Right lung (tissue), 5 donors: Measurements from ENCODE around the gene MSH2. TPM values are rescaled to one million over a fixed set of nuclear protein-coding genes. Genes with fewer than 3 reads are reported as not detected.
"Not testable (repeated sequence)": the region's sequence is repeated elsewhere in the genome, so short reads cannot be mapped to it uniquely, and the experiment has no call there.

Experiments
- DNase-seq, 2 donors: peaks; one replicate each; pipeline ENCODE4 v3.0.0-alpha.2; 2013
- polyA plus RNA-seq, 5 donors: library from polyadenylated mRNA; unstranded; fragments of 120-200 nt; gene quantifications; one replicate each; pipeline versions ENCODE4 v1.2.1 to v1.2.3, GENCODE V29; 2013; ENCODE audit warnings: inconsistent platforms in 1 of 5, low replicate concordance in 1 of 5; ENCODE audit not compliant: insufficient read length in 5 of 5, insufficient read depth in 1 of 5

The MSH2 gene
- polyA plus RNA-seq, 5 donors: 47.5 to 81.2 (median 64.8) TPM

DNA sequence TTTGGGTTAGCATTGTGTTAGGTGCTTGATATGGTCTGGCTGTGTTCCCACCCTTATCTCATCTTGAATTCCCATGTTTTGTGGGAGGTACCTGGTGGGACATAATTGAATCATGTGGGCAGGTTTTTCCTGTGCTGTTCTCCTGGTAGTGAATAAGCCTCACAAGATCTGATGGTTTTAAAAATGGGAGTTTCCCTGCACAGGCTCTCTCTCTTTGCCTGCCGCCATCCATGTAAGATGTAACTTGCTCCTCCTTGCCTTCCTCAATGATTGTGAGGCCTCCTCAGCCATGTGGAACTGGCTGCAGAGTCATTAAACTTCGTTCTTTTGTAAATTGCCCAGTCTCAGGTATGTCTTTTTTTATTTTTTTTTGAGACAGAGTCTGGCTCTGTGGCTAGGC lies 2.8 kb downstream of the MSH2 start:
- no peak for DNase-seq

GRCh38 chr2:47406649-47407330 lies 3.8 kb downstream of the MSH2 start:
- not testable (repeated sequence) for DNase-seq

- DNase-seq: not testable (repeated sequence)
Measured at GRCh38 chr2:47407976-47408375, 5.0 kb downstream of the MSH2 start.

DNA sequence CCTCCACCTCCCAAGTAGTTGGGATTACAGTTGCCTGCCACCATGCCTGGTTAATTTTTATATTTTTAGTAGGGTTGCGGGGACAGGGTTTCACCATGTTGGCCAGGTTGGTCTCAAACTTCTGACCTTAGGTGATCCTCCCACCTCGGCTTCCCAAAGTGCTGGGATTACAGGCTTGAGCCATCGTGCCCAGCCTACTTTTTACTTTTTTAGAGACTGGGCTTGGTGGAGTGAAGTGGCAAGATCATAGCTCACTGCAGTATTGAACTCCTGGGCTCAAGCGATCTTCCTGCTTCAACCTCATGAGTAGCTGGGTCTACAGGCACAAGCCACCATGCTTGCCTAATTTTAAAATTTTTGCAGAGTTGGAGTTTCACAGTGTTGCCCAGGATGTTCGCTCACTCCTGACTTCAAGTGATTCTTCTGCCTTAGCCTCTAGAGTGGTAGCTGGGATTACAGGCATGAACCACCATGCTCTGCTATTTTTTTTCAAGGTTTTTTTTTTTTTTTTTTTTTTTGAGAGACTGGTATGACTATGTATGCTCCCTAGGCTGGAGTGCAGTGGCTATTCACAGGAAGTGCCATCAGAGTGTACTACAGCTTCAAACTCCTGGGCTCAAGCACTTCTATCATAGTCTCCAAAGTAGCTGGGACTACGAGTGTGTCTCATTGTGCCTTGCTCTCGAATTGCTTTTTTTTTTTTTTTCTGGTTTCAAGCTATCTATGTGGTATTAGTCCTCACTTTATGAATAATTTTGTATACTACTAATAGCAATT lies 11.9 kb downstream of the MSH2 start:
- DNase-seq: no peak

- no peak for DNase-seq
Measured at GRCh38 chr2:47420214-47420613, 17.3 kb downstream of the MSH2 start.

- DNase-seq: not testable (repeated sequence)
Measured at GRCh38 chr2:47420683-47421082, 17.7 kb downstream of the MSH2 start.

- DNase-seq: no peak
Measured at GRCh38 chr2:47422016-47422415, 19.1 kb downstream of the MSH2 start.

GRCh38 chr2:47422560-47422959 lies 19.6 kb downstream of the MSH2 start:
- DNase-seq: no peak

GRCh38 chr2:47426786-47427185 lies 23.8 kb downstream of the MSH2 start:
- no peak for DNase-seq

DNA sequence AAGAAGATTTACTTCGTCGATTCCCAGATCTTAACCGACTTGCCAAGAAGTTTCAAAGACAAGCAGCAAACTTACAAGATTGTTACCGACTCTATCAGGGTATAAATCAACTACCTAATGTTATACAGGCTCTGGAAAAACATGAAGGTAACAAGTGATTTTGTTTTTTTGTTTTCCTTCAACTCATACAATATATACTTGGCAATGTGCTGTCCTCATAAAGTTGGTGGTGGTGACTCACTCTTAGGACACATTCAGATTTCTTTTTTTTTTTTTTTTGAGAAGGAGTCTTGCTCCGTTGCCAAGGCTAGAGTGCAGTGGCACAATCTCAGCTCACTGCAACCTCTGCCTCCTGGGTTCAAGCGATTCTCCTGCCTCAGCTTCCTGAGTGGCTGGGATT lies 26.8 kb downstream of the MSH2 start:
- DNase-seq: no peak

DNA sequence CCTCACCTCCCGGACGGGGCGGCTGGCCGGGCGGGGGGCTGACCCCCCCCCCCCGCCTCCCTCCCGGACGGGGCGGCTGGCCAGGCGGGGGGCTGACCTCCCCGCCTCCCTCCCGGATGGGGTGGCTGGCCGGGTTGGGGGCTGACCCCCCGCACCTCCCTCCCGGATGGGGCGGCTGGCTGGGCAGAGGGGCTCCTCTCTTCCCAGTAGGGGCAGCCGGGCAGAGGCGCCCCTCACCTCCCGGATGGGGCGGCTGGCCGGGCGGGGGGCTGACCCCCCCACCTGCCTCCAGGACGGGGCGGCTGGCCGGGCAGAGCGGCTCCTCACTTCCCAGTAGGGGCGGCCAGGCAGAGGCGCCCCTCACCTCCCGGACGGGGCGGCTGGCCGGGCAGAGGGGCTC lies 30.1 kb downstream of the MSH2 start:
- DNase-seq: not testable (repeated sequence)

DNA sequence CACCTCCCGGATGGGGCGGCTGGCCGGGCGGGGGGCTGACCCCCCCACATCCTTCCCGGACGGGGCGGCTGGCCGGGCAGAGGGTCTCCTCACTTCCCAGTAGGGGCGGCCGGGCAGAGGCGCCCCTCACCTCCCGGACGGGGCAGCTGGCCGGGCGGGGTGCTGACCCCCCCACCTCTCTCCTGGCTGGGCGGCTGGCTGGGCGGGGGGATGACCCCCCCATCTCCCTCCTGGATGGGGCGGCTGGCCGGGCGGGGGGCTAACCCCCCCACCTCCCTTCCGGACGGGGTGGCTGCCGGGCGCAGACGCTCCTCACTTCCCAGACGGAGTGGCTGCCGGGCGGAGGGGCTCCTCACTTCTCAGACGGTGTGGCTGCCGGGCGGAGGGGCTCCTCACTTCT lies 30.5 kb downstream of the MSH2 start:
- DNase-seq: not testable (repeated sequence)

GRCh38 chr2:47437287-47437686 lies 34.3 kb downstream of the MSH2 start:
- DNase-seq: peak in 1 of 2 donors; percentile 16

- no peak for DNase-seq
Measured at GRCh38 chr2:47438106-47438505, 35.1 kb downstream of the MSH2 start.

- no peak for DNase-seq
Measured at GRCh38 chr2:47438783-47439182, 35.8 kb downstream of the MSH2 start.

DNA sequence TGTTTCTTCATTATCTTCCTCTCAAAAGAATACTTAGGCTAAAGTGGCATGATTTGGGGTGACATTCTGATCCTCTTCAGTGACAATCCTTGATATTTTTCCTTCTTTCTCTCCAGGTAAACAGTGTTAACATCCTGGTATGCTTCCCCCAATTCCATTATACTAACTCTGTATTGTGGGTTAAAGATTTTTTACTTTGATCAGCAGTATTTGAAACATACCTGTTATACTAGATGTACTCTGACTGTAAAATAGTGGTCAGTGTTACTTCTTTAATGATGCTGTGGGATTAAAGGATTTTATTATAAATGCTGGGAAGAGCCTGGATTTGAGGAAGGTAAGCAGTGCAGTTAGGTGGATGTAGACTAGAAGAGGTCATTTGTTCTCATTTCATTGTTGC lies 48.8 kb downstream of the MSH2 start:
- no peak for DNase-seq

DNA sequence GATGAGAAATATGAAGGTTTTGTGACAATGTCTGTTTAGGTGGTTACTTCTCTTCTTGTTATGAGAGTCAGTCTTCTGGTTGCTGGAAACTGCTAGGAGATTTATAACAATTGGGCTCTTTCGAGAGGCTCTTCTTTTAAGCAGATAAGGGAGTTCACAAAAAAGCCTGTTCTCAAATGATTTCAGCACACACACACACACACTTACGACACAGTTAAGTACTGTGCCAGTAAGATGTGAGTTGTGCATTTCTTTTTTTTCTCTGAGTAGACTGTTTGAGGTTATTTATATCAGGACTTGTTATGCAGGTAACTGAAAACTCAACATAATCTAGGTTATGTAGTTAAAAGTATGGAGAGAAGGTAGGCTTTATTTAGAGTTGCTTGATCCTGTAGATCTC lies 49.8 kb downstream of the MSH2 start:
- no peak for DNase-seq

GRCh38 chr2:47454818-47455217 lies 51.9 kb downstream of the MSH2 start:
- DNase-seq: not testable (repeated sequence)

- DNase-seq: no peak
Measured at GRCh38 chr2:47455411-47455810, 52.5 kb downstream of the MSH2 start.

DNA sequence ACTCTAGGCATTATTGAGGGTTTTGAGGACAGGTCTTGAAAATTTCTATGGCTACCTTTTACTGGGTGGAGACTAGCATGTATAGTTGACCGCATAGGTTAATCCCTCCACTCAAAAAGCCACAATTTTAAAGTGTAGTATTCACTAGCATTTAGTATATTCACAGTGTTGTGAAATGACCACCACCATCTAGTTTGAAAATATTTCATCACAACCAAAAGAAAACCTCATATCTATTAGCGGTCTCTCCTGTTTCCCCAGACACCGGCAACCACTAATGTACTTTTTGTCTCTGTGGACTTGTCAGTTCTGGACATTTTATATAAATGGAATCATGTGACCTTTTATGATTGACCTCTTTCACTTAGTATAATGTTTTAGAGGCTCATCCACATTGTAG lies 53.9 kb downstream of the MSH2 start:
- DNase-seq: no peak

GRCh38 chr2:47457268-47457667 lies 54.3 kb downstream of the MSH2 start:
- no peak for DNase-seq

- DNase-seq: no peak
Measured at GRCh38 chr2:47459021-47459420, 56.1 kb downstream of the MSH2 start.

- no peak for DNase-seq
Measured at GRCh38 chr2:47460766-47461165, 57.8 kb downstream of the MSH2 start.
